Hypothalamus (tissue), 51 donors: Measurements from ENCODE around the gene PTPRT.

Experiments used
- DNase-seq, 51 donors: peaks; one replicate each; lab custom pipeline; 2025; lab: John Stamatoyannopoulos, UW

The PTPRT gene

DNA sequence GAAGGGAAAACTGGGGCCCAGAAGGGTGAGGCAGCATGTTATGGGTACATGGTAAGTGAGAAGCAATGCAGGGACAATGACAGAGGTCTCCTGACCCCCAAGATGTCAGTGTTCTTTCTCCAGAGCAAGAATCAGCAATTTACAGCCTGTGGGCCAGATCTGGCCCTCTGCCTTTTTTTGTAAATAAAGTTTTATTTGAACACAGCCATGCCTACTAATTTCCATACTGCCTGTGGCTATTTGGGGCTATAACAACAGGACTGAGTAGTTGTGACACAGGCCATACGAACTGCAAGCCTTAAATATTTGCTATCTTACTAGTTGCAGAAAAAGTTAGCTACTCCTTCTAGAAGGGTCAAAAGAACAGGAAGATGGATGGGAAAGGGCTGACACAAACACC lies 52.5 kb downstream of the PTPRT start:
- no peak for DNase-seq

DNA sequence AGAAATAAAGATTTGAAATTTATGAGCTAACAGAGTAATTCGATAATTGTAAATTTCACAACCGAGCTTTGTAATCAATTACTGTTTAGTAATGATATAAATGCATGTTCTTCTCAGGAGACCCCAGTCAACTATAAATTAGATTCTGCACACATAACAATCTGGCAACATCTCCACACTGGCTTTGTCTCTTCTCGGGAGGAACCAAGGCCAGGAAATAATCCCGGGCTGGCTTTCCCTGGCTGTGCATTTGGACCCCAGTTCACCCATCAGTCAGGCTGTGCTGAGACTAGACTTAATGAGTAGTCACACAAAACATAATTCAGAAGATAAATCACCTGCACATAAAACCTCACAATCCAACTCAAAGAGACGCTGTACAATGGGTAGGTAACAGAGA lies 65.5 kb downstream of the PTPRT start:
- DNase-seq, result peak in 17 of 51 donors; percentile 4 to 54 (median 18)

DNA sequence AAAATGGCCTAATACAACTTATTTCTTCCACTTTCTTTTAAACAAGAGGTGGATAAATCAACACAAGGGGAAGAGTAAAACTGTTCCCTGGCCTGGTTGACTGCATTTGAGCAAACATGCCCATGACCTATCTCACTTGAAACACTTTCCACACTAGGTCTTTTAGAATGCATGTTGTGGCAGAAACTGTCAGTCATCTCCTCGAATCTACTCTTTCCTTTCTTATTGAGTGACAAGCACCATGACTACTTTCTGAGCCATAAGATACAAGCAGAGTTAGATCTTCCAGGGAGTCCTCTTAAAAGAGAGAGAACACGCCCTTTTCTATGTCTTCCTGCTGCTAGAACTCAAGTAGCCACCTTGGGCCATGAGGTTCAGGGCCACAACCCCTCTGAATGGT lies 66.5 kb downstream of the PTPRT start:
- DNase-seq, result no peak

DNA sequence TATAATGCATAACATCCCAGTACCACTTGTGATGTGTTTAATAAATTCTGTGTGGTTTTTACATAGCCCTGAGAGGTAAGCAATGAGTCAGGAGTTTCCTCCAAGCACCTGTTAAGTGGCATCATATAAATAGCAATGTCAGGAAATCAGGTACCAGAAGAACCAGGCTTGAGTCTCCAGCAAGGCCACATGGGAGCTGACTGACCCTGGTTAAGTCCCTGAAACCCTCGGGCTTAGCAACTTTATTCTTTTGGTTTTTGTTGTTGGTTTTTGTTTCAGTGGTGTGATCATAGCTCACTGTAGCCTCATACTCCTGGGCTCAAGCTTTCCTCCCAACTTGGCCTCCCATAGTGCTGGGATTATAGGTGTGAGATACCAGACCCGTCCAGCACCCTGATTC lies 70.0 kb downstream of the PTPRT start:
- no peak for DNase-seq

DNA sequence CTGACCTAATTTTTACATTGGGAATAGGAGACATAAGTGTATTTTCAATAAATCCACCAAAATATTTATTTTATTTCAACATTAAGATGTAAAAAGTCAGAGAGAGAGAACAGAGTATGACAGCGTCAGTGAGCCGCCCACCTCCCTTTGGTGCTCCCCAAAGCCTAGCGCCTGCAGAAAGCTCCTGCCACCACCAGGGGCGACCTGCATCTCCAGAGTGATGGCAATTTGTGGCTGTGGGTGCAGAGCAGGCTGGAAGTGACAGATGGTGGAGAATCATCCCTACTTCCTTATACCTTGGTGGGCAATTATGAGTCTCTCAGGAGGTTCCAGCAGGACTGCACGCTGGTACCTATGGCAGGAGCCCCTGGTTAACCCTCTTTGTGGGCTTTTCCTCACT lies 87.3 kb downstream of the PTPRT start:
- no peak for DNase-seq

DNA sequence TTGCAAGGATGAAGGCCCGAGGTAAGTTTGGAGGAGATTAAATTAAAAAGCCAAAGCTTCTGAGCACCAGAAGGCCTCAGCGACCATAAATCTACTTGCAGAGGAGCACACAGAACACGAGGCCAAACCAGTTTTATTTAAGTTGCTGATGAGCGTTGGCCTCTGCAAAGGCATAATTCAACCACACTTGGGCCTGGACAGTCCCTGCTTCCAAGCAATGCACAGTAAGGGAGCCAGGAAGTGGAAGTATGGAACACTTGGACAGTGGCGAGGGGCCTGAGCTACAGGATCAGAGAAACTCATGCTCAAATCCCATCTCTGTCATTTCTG lies 92.8 kb downstream of the PTPRT start:
- no peak for DNase-seq

DNA sequence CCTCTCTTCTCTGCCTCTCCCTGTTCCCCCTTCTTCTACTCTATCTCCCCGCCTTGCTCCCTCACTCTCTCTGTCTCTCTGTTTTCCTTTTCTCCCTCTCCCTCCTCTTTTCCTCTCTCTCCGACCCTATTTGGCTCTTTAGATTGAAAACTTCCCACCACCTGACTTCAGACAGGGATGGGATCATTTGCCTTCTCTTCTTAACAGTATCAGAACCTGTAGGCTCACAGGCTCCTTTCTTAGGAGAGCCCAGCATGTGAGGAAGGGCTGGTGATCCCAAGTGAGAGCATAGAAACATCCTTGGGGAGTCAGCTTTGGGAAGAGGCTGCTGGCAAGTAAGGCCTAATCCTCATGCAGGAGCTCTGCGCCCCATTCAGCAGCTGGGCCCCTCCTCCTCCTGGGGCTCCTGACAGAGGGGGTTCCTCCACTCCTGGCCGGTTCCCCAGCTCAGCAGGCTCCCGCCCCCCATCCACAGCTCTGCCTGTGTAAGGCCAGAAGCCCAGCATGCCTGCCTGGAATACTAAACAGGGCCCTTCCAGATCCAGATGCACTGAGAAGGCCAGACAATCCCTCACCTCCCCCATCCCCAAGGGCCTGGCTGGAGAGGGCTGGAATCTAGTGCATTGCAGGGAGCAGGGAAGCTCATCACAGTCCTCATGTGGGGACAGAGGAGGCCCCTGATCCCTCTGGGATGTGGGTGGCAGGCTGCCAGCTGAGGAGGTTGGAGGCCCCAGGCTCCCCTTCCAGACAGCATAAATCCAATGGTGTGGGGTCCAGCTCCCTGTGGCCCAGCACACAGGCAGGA lies 93.4 kb downstream of the PTPRT start:
- peak in 48 of 51 donors; percentile 8 to 93 (median 65) for DNase-seq

DNA sequence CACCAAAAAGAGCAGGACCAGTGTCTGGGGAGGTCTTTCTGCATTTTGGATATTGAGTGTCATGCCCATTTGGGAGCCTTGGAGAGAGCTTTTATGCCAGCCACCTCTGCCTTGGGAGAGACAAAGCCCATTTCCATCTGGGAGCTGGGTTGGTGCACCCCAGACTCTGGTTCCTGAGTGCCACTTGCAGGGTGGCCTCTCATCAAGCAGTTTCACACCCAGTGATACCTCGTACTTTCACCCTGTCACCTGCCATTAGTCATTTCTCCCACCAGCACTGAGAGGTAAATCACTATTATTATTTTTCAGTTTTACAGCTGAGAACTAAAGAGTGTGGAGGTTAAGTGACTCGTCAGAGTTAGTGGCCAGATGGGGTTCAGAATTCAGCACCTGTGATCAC lies 94.7 kb downstream of the PTPRT start:
- DNase-seq, result no peak

DNA sequence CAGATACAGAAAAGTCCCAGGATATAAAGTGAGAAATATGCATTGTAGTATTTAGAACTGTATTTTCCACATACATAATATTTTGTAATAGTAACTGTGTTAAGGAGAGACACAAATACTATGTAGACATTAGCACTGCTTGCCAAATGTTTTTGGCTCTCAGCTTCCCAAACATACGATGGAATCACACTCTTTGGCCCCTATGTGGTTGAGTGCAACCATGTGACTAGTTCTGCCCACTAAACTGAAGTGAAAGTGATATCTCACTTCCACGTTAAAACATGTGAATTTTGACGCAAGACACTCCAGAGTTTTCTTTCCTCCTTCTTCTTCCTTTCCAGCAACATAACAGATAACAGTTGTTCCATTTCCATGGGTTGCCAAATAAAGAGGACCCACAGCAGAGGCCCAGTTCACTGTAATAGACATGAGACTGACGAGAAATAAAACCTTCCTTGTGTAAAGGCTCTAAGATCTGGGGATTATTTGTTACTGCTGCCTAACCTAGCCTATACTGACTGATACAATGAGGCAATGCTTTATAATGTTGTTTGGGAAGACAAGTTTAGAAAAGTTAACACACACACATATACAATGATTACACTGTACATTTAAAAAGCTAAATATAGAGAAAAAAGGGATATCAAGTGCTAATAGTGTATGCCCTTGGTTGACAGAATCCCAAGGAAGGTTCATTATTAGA lies 97.2 kb downstream of the PTPRT start:
- DNase-seq, result no peak

DNA sequence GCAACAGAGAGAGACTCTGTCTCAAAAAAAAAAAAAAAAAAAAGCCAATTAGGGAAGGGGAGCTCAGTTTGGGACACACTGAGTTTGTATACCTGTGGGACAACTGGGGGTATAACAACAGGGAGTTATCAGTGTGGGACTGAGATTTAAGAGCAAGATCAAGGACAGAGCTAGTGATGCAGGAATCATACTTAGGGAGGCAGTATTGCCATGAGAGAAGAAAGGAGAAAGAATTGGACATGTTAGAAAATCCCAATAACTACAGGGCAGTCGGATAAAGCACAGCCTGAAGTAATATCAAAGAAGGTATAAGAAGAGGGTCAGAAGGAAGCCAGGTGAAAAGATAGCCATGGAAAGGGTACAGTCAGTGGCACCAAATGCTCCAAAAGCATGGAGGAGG lies 121.2 kb downstream of the PTPRT start:
- DNase-seq, result no peak

DNA sequence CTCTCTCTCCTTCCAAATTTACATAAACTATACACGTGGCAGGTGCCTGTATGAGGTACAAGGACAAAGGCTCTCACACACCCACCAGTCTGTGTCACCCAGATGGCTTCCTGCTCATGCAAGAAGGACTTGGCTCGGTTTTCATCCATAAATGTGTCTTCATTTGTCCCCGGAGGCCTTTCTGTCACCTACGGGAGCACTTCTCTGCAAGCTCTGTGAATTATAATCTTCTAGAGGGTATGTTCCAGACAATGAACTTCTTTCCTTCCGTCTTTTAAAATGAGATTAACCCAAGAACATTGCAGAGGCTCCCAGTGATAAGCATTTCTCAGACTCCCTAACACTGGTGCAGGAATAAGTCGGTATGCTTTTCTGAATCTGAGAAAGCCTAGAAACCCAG lies 123.6 kb downstream of the PTPRT start:
- no peak for DNase-seq

DNA sequence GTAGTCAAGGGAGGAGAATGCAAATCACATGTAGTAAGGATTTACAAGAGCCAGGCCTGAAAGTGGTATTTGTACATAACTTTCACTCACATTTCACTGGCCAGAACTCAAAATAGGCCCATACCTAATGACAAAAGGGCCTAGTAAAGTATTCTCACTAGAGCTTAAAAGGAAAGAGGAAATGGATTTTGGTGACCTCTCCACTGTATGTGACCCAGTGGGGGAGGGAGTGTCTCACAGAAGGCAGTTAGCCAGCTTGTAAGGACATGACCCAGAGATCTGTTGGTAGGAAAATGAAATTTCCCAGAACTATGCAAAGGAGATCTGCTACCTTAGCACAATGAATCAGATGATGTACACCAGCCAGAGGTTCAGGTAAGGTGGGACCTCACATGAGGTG lies 124.4 kb downstream of the PTPRT start:
- DNase-seq, result no peak

DNA sequence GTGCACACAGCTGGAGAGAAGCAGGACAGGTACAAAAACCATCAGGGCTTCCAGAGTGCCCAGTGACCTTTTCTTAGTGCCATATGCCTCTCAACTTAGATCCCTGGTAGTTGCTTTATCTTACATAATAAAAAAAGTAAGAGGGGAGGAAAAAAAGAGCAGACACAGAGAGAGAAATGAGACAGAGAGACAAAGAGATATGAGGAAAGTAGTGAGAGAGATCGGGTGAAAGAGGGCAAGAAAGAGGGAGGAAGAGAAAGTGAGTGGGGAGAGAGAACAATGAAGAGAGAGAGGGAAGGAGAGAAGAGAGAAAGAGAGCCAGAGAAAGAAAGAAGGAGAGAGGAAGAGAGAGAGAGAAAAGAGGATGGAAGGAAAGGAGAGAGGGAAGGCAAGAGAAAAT lies 131.6 kb downstream of the PTPRT start:
- DNase-seq, result no peak

DNA sequence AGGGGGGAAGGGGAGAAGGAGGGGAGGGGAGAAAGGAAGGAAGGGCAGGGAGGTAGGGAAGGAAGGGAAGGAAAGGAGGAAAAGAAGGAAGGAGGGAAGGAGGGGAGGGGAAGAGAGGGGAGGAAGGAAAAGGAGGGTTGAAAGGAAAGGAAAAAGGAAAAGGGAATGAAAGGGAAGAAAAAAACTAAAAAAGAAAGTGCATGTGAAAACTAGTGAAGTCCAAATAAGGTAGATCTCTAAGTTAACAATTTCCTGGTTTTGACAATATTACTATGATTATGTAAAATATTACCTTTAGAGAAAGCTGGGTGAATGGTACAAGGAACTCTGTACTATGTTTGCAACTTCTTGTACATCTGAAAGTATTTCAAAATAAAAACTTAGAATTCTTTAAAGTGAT lies 132.4 kb downstream of the PTPRT start:
- DNase-seq, result no peak

DNA sequence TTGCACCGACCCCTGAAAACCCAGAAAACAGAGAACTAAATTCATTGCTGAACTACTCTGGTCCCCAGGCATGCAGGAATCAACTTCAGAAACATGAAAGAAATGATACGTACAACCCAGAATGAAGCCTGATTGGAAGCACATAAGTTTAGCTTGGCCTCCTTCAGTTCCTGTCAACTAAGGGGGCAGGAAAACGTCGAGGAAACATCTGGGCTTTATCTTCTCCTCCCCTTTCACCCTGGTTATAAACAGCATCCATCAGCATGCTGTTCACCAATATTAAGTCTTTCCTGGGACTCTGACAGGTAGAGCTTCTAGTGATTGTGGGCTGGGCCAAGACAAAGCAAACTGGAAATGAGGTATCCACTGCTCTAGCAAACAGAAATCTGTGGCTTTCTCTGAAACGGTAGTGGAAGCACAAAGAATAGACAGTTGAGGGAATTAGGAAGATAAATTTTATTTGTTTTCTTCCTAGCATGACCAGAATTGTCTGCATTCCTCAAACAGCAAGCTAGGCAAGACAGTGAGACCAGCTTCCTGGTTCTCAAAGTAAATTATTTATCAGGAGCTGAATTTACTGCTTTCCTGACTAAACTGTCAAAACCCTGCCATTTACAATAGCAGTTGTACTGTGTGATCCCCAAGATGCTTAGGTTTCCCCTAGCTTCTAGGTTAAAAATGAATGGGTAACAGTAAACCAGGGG lies 134.4 kb downstream of the PTPRT start:
- DNase-seq, result no peak

DNA sequence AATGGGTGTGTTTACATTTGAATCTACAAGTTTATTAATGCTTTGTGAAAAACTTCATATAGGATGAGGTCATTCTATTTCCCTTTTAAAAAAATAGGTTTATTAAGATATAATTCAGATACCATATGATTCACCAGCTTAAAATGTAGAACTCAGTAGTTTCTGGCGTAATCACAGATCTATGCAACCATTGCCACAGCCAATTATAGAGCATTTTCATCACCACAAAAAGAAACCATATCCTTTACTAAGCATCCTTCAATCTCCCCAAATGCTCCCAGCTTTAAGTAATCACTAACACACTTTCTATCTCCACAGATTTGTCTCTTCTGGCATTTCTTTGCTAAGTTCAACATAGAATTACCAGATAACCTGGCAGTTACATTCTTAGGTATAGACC lies 137.2 kb downstream of the PTPRT start:
- no peak for DNase-seq

DNA sequence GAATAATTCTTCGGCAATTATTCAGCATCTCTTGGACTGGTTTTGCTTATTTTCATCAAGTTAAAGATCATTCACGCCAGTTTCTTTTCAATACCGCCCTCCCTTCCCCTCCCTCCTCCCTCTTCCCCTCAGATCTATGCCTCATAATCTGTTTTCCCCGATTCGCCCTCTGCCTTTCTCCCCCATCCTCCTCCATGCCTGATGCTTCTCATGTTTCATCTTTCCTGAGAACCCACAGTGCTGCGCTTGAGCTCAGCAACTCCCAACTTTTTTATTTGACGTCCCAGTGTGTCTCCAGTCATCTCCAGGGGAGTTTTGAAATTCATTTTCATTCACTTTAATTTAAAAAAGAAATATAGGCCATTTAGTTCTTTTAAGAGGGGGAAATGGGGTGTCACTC lies 142.7 kb downstream of the PTPRT start:
- no peak for DNase-seq

DNA sequence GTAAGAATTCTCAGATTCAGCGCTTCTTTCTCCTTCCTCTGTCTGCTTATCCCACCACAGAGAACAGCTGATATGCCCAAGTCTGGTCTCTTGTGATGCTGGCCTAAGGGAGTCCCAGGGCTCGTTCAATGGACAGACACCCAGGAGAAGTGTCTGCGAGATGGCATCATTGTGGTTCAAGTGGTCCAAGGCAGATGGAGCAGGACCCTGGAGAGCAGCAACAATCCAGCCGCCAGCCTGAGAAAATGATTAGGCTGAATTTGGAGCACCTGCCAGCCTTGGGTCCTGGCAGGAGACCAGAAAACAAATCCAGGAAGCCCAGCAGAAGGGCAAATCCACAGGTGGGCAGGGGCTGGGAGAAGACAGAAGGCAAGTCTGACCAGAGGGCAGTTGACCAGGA lies 145.8 kb downstream of the PTPRT start:
- DNase-seq, result no peak

DNA sequence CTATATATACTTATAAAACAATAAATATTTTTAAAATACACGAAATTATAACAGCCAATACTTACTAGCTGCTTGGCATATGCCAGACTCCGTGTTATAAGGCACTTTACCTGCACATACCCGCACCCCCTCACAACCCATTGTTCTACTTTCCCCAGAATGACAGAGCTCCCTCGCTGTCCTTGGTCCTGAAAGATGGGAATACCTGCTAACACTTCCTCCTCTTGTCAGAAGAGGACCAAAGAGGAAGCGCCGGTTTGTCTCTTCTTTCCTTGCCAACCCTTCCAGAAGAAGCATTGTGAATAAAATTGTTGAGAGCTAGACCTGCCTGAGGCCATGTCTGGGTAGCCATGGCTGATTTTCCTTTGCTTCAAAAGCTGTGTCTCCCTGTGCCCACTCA lies 149.3 kb downstream of the PTPRT start:
- no peak for DNase-seq

DNA sequence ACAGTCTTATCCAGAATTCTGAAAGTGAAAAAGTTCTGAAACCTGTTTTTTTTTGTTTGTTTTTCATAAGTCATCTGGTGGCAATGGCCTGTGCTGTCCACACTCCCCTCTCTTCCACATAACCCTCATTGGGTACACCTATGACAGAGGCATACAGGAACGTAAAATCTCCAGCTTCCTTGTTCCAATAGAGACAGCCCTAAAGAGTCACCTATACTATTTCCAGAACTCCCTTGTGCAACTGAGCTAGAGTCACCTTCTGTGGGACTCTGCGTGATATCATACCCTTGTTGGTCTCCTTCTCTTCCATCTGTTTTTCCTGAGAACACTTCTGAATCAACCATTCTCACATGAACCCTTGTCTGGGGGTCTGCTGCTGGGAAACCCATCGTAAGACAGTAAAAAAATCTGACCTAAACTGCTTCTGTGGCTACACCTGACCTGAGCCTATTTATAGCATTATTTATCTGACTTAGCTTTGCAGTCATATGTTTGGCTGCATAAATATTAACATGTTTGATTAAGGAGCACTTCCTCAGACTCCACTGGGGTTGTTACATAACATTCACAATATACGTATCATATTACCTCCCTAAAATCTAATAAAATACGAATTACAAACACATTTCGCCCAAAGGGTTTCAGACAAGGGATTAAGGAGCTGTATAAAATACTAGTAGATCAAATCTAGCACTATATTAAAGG lies 151.9 kb downstream of the PTPRT start:
- no peak for DNase-seq

DNA sequence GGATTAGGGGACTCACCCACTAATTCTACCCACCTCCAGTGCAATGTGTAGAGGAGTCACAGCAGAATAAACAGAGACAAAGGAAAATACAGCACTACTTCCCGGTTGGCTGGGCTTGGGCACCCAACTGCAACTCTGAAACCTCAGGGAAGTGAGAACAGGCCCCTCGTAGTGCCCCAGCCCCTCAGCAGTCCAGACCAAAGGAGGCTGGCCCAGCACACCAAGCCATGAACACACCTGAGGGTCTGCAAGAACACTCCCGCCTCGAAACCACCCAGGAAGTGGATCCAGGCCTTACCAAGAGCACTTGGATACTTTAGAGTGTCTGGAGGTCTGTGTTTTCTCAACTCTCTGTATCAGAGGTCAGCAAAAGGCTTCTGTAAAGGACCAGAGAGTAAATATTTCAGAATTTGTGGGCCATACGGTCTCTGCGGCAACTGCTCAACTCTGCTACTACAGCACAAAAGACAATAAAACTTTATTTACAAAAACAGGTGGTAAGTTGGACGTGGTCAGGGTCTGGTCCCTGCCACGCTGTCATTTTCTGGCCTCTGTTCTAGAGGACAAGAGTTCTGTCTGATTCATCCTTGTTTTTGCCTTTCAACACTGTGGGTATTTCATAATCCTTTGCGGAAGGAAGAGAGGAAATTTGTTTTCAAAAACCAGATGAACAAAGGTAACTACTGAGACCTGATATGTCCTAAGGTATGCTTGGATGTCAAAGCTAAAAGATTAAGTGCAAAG lies 154.6 kb downstream of the PTPRT start:
- DNase-seq, result no peak
